HG03439 (cell line): ENCODE results near the gene DPP10.

ENCODE experiments used
- ATAC-seq: cut with Tn5 transposase; IDR thresholded peaks from one replicate; pipeline ENCODE4 v1.9.1; 2021; ENCODE audit warnings: mild to moderate bottlenecking, moderate library complexity; ENCODE audit not compliant: unreplicated experiment

Gene DPP10

DNA sequence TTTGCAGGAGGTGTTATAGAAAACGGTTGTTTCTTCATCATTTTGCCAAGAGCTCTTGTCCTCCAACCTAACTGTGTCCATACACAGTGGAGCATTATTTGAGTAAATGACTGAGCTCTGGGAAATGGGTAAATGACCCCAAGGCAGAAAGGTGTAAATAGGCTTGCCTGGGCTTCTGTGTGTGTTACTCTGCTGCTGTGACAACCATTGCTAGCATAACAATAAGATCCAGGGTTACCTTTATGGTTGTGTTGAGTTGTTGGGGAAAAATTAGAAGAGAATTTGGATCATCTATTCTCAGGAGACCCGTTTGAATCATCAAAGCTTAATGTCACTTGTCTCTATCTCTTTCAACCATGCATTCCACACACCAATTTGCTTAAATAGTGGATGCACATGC is 672.7 kb downstream of the DPP10 start:
- ATAC-seq: no peak

GRCh38 chr2:115118306-115118705 is 675.9 kb downstream of the DPP10 start:
- no peak for ATAC-seq

GRCh38 chr2:115119086-115119485 is 676.6 kb downstream of the DPP10 start:
- ATAC-seq: no peak

DNA sequence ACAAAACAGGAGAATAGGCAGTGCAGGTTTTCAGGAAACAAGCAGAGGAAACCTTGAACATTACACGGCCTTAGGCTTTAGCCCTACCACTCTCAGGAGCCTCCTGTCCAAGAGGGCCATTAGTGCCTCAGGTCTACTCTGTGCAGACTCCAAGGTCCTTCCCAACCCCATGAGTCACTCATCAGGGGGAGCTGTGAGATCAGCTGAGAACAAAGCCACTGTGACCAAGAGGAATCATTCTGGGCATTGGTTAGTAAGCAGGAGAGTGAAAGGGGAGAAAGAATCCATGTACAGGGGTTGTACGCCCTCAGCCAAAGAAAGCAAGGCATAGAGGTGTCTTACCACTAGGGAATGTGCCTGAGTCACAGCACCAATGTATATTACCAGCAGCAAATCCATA is 680.3 kb downstream of the DPP10 start:
- no peak for ATAC-seq

GRCh38 chr2:115124817-115125216 is 682.4 kb downstream of the DPP10 start:
- ATAC-seq: no peak

GRCh38 chr2:115129536-115129935 is 687.1 kb downstream of the DPP10 start:
- ATAC-seq: no peak

GRCh38 chr2:115160531-115161080 is 718.2 kb downstream of the DPP10 start:
- no peak for ATAC-seq

GRCh38 chr2:115161081-115161770 is 718.8 kb downstream of the DPP10 start:
- no peak for ATAC-seq

DNA sequence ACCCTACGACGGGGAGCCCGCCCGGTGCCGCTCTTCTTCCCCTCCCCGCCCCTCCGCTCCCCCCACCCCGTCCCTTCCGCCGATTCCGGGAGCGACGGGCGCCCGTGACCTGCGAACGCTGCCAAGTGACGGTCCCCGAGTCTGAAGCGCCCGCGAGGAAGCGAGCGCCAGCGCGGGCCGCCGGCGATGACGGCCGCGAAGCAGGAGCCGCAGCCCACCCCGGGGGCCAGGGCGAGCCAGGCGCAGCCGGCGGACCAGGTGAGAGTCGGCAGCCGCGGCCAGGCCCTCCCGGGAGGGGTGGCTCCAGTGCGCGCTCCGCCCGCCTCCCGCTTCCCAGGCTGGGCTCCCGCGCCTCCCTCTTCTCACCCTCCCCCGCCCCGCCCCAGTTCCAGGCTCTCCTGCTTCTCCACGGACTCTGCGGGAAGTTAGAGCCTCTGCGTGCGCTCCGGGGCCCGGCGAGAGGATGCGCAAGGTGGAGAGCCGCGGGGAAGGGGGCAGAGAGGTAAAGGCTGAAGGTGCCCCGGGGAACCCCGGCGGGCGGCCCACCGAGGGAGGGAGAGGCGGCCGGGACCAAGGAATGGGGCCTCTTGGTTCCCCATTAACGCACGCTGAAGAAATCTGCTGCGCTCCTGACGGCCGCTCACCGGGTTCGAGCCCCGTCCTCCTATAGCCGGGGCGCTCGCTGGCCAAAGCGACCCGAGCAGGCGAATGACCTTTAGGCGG is 719.5 kb downstream of the DPP10 start:
- no peak for ATAC-seq

- ATAC-seq: no peak
Observed at GRCh38 chr2:115162494-115163293, 720.3 kb downstream of the DPP10 start.

- no peak for ATAC-seq
Observed at GRCh38 chr2:115163572-115163971, 721.1 kb downstream of the DPP10 start.

DNA sequence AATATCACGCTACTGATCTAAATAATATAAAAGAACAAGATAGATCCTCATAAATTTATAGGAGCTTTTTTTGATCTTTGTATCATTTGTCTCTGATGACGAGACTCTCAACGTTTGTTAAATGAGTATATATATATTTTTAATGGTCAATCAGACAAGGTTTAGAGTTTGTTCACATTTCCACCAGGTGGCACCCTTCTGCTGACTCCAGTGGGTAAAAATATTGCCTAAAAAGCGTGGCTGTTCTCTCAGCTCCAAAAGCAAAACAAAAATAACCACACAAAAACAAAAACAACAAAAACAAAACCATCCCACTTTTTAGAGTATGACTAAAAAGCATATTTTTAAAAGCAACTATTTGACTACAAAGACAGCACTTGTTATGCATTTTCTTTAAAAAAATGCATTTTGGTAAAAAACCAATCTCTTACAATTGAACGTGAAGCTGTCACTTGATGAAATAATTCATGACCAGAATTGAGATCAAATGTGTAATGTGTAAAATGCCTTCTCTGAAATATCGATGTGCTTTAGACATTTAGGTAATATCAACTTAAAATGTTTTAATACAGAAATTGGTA is 723.2 kb downstream of the DPP10 start:
- ATAC-seq: no peak

DNA sequence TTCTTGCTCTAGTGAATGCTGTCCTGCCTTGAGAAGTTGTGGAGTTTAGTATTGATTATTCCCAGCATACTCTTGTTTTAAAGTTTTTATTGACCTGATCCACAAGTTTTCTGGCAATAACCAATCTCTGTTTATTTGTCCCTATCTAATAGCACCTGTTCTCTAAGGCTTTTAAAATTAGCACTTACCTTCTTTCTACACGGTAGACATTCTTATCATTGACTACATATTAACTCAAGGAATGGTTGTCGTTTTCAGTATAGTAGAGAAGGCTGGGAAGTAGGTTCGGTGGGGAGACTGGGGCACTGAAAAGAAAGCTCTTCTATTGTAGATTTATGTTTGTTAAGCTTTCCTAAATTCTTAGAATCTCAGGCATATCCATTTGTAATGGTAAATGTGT is 726.0 kb downstream of the DPP10 start:
- ATAC-seq: no peak

GRCh38 chr2:115169814-115170213 is 727.4 kb downstream of the DPP10 start:
- ATAC-seq: no peak

- no peak for ATAC-seq
Observed at GRCh38 chr2:115171751-115172150, 729.3 kb downstream of the DPP10 start.

- ATAC-seq: no peak
Observed at GRCh38 chr2:115174651-115175050, 732.2 kb downstream of the DPP10 start.

GRCh38 chr2:115183144-115183543 is 740.7 kb downstream of the DPP10 start:
- no peak for ATAC-seq

DNA sequence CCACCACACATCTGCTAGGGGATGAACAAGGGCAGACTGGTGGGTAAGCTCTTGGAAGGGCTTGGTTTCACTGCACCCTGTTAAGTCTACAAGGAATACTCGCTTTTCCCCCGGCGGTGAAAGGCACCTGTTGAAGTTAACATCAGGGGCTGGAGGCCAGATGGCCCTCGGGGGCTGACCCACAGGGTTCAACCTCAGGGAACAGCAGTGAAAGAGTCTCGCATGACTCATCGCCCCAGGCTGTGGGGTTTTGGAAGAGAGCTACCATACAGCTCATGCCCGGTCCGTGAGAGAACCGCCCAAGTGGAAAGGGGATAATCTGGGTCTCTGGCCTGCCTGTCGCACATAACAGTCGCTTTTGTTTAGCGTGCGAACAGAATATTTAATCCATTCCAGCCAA is 748.0 kb downstream of the DPP10 start:
- no peak for ATAC-seq

GRCh38 chr2:115194623-115195022 is 752.2 kb downstream of the DPP10 start:
- no peak for ATAC-seq

DNA sequence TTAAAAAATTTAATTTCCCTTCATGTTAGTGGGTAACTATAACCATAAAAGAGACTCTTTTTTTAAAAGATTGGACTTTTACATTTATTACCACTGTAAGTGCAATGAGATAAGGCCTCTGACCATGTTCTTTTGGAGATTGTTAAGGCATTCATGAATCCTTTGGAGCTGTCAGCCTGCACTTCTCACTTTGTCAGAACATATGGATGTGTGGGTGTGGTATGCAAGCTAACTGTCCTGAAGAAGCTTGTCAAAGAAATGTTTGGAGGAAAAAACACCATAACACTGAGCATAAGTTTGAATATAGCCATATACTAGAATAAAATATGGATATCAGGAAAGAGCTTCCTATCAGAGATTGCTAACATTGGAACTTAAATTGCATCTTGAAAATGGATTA is 754.1 kb downstream of the DPP10 start:
- ATAC-seq: no peak

DNA sequence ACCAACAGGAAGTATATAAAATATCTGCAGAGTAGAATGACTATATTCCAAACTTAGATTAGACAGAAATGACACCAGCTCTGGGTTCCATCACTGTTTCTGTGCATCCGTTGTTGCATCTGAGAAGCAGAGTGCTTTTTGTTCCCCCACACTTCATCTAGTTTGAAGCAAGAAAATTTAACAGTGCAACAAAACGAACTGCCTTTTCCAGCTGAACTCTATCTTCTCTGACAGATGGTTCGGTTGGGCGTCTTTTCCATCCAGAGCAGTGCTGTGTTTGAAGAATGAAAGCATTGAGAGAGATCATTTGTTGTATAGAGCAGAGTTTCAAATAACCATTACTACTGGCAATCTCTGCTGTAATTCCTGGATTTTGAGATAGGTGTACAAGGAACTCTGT is 757.5 kb downstream of the DPP10 start:
- no peak for ATAC-seq
